Kidney epithelial cell (primary cell): ENCODE data around the gene EXPH5. TPM values are rescaled to one million over a fixed set of nuclear protein-coding genes. Genes with fewer than 3 reads are reported as not detected.

Experiments
- DNase-seq: peaks from one replicate; pipeline ENCODE4 v3.0.0-alpha.2; 2010; ENCODE audit warnings: low read depth
- H3K27me3 ChIP-seq: 2 replicates; pipeline ENCODE4 v1.6.0; 2011; ENCODE audit warnings: low read length; ENCODE audit not compliant: control insufficient read depth, insufficient read depth
- H3K36me3 ChIP-seq: 2 replicates; pipeline ENCODE4 v1.5.1; 2011; ENCODE audit warnings: low read length; ENCODE audit not compliant: control insufficient read depth, insufficient read depth
- H3K4me3 ChIP-seq: 2 replicates; pipeline ENCODE4 v1.5.1; 2011; ENCODE audit warnings: low read depth, mild to moderate bottlenecking, control low read depth, low read length
- CTCF ChIP-seq: IDR thresholded peaks from 2 replicates; pipeline ENCODE4 v1.5.1; 2011; ENCODE audit warnings: mild to moderate bottlenecking, moderate library complexity, low read length, control low read depth, inconsistent platforms; ENCODE audit not compliant: insufficient read depth, poor library complexity, severe bottlenecking
- total RNA-seq: library from RNA; depleted of rRNA; stranded (reverse); fragments of >200 nt; gene quantifications from 2 replicates; pipeline ENCODE4 v1.2.3, GENCODE V29; 2015

Gene EXPH5
- total RNA-seq, 1 donor from 2014 or later, result 8.5 TPM

- Histone ChIP-seq H3K36me3 (no peaks in the 10 kb centered on the region), H3K27me3 (no peaks in the 10 kb centered on the region), H3K4me3 (no peak overlapping the region)
- DNase-seq, result no peak
- TF ChIP-seq CTCF, result no peak
These were observed 35.7 kb upstream of the EXPH5 start for GRCh38 chr11:108629274-108629673.

GRCh38 chr11:108628812-108629211 lies 35.2 kb upstream of the EXPH5 start:
- no peak for DNase-seq
- Histone ChIP-seq H3K4me3 (no peak overlapping the region), H3K36me3 (no peaks in the 10 kb centered on the region), H3K27me3 (no peaks in the 10 kb centered on the region)
- TF ChIP-seq CTCF, result no peak

- H3K4me3 ChIP-seq, result no peak overlapping the region
- H3K36me3 ChIP-seq, result no peaks in the 10 kb centered on the region
- no peak for DNase-seq
- TF ChIP-seq CTCF, result no peak
- no peaks in the 10 kb centered on the region for H3K27me3 ChIP-seq
These were observed 34.8 kb upstream of the EXPH5 start for GRCh38 chr11:108628326-108628725.

GRCh38 chr11:108624196-108624925 lies 30.8 kb upstream of the EXPH5 start:
- Histone ChIP-seq H3K4me3 (no peak overlapping the region), H3K36me3 (no peaks in the 10 kb centered on the region), H3K27me3 (no peaks in the 10 kb centered on the region)
- no peak for TF ChIP-seq CTCF
- DNase-seq, result no peak

GRCh38 chr11:108622341-108622740 lies 28.8 kb upstream of the EXPH5 start:
- H3K27me3 ChIP-seq, result no peaks in the 10 kb centered on the region
- TF ChIP-seq CTCF, result no peak
- H3K4me3 ChIP-seq, result no peak overlapping the region
- DNase-seq, result no peak
- H3K36me3 ChIP-seq, result no peaks in the 10 kb centered on the region
